Parietal lobe (tissue), 2 donors: ENCODE data around the gene ADORA3. TPM values are rescaled to one million over a fixed set of nuclear protein-coding genes. Genes with fewer than 3 reads are reported as not detected.

Experiments
- small RNA-seq: library from RNA; depleted of rRNA; stranded (forward); fragments of <200 nt; gene quantifications from one replicate; pipeline ENCODE3, GENCODE V24; 2014; ENCODE audit warnings: low replicate concordance
- total RNA-seq: library from RNA; depleted of rRNA; stranded (reverse); fragments of >200 nt; gene quantifications from one replicate; pipeline ENCODE4 v1.2.3, GENCODE V29; 2014

ADORA3 gene
- total RNA-seq = 2.2 TPM

GRCh38 chr1:111503585-111504060 lies at the start of gene ADORA3, which contains the start of gene TMIGD3:
Gene ADORA3, minus strand, starts transcription at chr1:111503633. Its CDS starts 279 bp downstream, at chr1:111503354.
Gene TMIGD3, minus strand, starts transcription at chr1:111503633. Its CDS starts 279 bp downstream, at chr1:111503354.

Small RNA genes within 50 kb of the gene (small RNA-seq; reads per million reads assigned to genes)
- gene RNU6-792P = not detected

Other genes starting within 250 kb of the ADORA3 start
- gene CHIA, start 212.8 kb downstream of the ADORA3 start, total RNA-seq = not detected
- 5.6 TPM for gene OVGP1, start 75.9 kb downstream of the ADORA3 start, total RNA-seq
- 31.3 TPM for gene WDR77, start 54.4 kb downstream of the ADORA3 start, total RNA-seq
- gene ATP5PB, start 54.2 kb downstream of the ADORA3 start, total RNA-seq = 130 TPM
- gene C1orf162, start 29.6 kb downstream of the ADORA3 start, total RNA-seq = 1.6 TPM
- 1.3 TPM for gene TMIGD3, start within 50 bp of the ADORA3 start, total RNA-seq
- 21.0 TPM for gene RAP1A, start 116.2 kb upstream of the ADORA3 start, total RNA-seq
- gene INKA2, start 235.8 kb upstream of the ADORA3 start, total RNA-seq = 2.8 TPM